NCI-H526 (cell line): Measurements from ENCODE around the gene FRYL.
A peak's percentile ranks its signal among the peaks of the same experiment; 100 is the strongest.
"Not testable (repeated sequence)": the region's sequence is repeated elsewhere in the genome, so short reads cannot be mapped to it uniquely, and the experiment has no call there.

ENCODE experiments used
- DNase-seq, 2 experiments: peaks; one replicate each; lab custom pipeline; 2025; lab: John Stamatoyannopoulos, UW

FRYL gene

GRCh38 chr4:48779998-48780864 lies at the start of gene FRYL:
Gene FRYL (minus strand): TSS chr4:48780279. CDS start chr4:48634410, 145,869 bp downstream.
- peak; percentile 99 for DNase-seq

DNA sequence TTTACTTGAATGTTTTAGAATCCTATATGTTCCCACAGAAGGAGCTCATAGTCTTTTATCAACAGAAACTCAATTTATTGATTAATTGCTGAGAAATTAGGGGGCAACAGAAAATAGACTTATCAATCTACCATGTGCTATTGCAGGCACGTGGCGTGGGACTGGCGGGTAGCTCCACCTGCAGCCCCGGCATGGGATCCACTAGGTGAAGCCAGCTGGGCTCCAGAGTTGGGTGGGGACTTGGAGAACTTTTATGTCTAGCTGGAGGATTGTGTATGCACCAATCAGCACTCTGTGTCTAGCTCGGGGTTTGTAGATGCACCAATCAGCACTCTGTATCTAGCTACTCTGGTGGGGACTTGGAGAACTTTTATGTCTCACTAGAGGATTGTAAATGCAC lies 47.5 kb upstream of the FRYL start:
- DNase-seq = no peak

- not testable (repeated sequence) for DNase-seq
Observed at GRCh38 chr4:48821431-48821830, 41.4 kb upstream of the FRYL start.

DNA sequence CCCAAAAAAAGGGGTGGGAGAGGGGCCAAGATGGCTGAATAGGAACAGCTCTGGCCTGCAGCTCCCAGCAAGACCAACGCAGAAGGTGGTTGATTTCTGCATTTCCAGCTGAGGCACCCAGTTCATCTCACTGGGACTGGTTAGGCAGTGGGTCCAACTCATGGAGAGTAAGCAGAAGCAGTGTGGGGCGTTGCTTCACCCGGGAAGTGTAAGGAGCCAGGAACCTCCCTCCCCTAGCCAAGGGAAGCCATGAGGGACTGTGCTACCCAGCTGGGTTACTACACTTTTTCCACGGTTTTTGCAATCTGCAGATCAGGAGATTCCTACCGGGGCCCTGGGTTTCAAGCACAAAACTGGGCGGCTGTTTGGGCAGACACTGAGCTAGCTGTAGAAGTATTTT lies 36.9 kb upstream of the FRYL start:
- DNase-seq = no peak

DNA sequence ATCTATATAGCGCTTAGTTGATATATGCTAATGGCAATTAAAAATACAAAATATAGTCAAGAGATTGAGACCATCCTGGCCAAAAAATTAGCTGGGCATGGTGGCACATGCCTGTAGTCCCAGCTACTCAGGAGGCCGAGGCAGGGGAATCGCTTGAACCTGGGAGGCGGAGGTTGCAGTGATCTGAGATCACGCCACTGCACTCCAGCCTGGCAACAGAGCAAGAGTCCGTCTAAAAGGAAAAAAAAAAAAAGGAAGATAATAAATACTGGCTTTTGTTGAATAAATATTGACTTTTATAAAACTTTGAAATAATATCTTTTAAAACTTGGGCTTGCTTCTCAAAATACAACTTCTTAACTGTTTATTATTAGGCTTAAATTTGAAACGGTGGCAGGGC lies 36.2 kb upstream of the FRYL start:
- not testable (repeated sequence) for DNase-seq

DNA sequence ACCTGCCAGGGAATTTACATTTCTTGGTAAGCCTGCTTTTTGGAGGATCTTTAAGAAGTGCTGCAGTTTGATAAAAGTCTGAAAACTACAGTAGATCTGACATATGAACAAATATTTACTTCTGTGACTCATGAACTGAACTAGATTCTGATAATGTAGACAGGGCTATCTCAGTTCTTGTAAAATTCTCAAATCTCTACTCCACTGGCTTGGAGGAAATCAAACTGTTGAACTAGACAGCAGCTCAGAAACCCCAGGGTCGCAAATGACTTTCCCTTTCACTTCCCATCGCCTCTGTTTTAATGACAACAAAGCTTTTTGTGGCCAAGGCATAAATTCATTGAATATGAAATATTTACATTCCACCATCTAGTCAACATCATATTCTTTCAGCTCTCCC lies 35.4 kb upstream of the FRYL start:
- no peak for DNase-seq

DNA sequence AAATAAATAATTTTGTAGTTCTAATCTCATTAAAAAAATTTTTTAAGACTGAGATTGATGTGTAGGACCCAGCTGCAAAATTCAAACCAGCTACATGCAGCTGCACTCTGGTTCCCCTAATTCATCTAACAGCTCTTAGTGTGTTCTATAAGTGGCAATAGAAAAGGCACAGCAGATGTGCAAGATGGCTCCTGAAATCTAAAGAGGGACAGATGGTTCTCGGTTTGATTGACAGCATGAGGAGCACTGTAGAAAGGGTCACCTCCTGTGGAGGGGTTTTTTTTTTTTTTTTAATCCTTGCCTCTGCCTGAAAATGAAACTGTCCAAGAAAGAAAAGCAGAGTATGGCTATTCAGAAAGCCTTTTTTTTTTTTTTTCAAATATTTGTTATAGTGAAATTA lies 33.9 kb upstream of the FRYL start:
- no peak for DNase-seq

DNA sequence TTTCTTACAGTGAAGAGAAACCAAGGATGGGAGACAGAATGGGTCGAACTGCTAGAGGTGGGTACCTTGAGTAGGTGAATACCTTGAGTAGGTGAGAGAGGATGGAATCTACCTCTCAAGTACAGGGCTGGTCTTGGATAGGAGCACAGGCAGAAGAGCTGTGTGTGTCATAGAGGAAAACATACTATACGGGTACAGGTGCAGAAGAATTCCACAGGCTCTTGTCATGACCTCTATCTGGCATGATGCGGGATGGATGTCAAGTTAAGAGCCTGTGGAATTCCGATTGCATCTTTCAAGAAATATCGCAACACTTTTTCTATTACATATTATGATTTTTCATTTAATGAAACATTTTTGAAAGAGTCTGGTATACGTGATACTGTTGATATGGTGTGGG lies 32.8 kb upstream of the FRYL start:
- no peak for DNase-seq

DNA sequence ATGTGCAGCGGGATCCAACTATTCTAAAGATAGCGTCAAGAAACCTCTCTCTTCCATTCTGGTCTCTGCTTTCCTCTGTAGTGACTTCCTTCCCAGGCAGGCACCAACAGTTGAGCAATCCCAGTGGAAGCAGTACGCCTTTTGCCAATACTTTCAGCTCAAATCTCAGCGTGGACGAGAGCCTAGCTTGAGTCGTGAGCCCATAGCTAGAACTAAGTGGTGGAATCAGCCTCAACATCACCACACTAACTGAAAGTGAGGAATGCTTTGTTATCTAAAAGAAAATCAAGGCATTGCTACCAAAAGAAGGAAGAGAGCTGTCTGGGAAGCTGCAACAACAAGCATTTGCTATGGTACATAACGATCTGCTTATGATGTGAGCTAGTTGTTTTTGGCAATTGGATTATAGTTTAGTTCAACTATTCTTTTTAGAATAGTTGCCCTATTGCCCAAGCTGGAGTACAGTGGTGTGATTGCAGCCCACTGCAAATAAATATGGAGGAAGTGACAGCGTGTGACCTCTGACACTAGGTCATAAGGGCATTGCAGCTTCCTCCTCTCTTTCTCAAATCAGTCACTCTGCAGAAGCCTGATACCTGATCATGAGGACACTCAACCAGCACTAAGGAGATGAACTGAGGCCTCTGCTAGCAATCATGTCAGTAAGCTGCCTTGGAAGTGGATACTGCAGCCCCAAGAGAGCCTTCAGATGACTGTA lies 24.7 kb upstream of the FRYL start:
- no peak for DNase-seq

GRCh38 chr4:48801016-48801715 lies 21.1 kb upstream of the FRYL start:
- no peak for DNase-seq

GRCh38 chr4:48800155-48800554 lies 20.1 kb upstream of the FRYL start:
- not testable (repeated sequence) for DNase-seq

- DNase-seq = no peak
Observed at GRCh38 chr4:48799157-48799556, 19.1 kb upstream of the FRYL start.

DNA sequence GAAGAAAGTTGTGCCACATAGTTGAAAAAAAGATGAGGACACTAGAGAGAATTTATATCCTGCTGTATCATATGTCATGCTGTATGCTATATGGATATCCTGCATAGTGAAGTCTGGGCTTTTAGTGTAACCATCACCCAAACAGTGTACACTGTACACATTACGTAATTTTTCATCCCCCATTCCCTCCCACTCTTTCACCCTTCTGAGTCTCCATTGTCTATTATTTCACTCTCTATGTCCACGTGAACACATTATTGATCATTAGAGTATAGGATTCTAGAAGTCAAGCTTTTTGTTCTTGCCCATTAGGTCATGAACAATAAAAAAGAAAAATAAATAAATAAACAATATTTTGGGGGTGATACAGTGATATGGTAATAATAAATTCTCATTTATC lies 18.0 kb upstream of the FRYL start:
- DNase-seq = no peak

DNA sequence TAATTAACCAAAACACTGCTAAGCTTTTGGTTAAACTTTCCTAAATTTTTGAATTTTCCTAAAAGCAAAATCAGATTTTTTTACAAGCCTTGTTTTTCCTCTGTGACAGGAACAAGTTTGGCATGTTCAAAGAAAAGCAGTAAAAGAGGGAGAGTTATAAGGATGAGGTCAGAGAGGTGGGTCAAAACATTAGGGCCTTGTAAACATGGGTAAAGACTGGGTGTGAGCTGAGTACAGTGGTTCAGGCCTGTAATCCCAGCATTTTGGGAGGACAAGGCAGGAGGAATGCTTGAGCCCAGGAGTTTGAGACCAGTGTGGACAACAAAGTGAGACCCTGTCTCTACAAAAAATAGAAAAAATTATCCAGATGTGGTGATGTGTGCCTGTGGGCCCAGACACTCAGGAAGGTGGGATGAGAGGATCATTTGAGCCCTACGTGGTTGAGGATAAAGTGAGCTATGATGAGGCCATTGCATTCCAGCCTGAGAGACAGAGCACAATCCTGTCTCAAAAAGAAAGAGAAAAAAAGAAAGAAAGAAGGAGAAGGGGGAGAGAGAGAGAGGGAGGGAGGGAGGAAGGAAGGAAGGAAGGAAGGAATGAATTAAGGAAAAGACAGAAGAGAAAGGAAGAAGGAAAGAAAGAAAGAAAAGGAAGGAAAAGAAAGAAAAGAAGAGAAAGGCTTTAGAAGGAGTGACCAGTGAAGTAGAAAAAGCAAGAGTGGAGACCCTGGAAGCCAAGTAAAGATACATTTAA lies 17.0 kb upstream of the FRYL start:
- DNase-seq = no peak

GRCh38 chr4:48796191-48796926 lies 16.3 kb upstream of the FRYL start:
- peak in 1 of 2 experiments; percentile 28 for DNase-seq

GRCh38 chr4:48795108-48795507 lies 15.0 kb upstream of the FRYL start:
- DNase-seq = no peak

DNA sequence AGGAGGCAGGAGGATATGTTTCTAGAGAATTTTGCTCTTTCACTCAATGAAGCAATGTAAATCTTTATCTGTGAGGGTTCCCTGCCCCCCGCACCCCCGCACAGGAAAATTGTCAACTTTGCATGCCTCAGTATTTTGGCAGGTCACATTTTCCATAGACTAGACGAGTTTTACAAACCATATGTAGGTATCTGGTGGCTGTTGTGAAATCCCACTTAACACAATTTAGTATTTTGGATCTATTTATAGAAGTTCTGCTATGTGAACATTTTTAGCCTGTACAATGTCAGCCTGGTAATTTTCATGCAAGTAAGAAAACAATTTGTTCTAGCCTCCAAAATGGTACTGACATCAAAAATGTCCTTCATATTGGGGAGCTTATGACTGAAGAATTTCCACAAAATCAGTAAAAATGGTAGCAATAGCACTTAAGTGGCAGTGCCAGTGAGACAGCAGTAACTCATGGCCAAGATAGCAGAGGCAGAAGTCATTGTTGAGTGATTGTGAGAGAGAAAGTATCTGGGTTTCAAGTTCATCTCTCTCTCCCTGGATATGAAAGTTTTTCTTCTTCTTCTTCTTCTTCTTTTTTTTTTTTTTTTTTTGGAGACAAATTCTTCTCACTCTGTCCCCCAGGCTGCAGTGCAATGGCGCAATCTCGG lies 12.4 kb upstream of the FRYL start:
- no peak for DNase-seq

DNA sequence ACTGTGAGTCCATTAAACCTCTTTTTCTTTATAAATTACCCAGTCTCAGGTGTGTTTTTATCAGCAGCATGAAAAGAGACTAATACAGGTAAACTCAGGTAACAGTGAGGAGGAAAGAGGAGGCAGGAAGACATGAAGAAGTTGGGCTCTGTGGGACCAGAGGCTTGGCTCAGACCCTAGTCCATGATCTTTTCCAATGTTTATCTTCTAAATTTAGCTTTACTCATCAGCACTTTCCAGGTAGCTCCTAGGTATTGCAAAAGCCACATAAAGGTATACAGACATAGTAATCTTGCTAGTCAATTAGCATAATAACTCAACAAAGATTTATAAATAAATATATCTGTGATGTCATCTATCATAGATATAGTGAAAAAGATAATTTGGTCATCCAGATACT lies 11.2 kb upstream of the FRYL start:
- DNase-seq = no peak

DNA sequence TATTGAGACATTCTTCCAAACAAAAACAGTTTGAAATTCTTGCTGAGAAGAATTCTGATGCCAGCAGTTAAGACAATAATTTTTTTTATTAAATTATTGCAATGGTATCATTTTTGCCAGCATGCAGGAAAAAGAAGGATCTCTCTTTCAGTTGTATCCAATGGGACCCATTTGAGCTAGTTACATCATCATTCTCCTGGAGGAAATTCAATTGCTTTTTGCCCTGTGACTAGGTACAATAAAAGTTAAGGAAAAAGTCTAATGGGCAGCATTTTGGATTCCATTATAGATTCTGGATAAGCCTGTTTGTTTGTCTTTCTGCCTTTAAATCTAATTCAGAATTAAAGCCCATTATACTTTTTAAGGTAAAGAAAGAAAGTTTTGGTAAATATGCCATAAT lies 10.5 kb upstream of the FRYL start:
- no peak for DNase-seq

GRCh38 chr4:48787056-48787455 lies 7.0 kb upstream of the FRYL start:
- no peak for DNase-seq

DNA sequence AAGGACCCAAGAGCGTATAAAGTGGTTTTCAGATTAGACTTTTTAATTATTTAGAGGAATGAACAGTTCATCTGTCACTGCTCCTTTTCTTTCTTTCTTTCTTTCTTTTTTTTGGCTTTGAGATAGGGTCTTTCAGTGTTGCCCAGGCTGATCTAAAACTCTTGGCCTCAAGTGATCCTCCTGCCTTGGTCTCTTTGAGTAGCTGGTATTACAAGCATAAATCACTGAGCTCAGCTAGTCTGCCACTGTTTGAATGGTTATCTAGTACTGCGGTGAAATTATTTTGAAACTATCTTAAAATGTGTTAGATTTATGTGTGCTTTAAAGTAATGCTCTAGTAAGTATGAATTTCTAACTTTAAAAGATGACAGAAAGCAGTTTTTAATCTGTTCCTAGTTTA lies 6.5 kb upstream of the FRYL start:
- DNase-seq = no peak
